Keratinocyte (primary cell): ENCODE measurements around the gene SEMA4G. TPM values are rescaled to one million over a fixed set of nuclear protein-coding genes. Genes with fewer than 3 reads are reported as not detected.

Experiments
- DNase-seq: peaks from one replicate; pipeline ENCODE4 v3.0.0-alpha.2; 2011; ENCODE audit warnings: low read depth, missing footprints, low spot score
- FAIRE-seq: peaks from 2 replicates; lab custom pipeline; 2011; peaks lifted over from hg19 to GRCh38; lab: Jason Lieb, UNC
- H2AFZ ChIP-seq: 2 replicates; pipeline ENCODE4 v1.6.0; 2012; ENCODE audit warnings: low read length, control low read depth, inconsistent platforms; ENCODE audit not compliant: control insufficient read depth
- H3K27ac ChIP-seq: 2 replicates; pipeline ENCODE4 v1.5.1; 2011; ENCODE audit warnings: low read length; ENCODE audit not compliant: control insufficient read depth, insufficient read depth
- H3K27me3 ChIP-seq: 3 replicates; pipeline ENCODE4 v1.6.0; 2011; ENCODE audit warnings: low read length; ENCODE audit not compliant: control insufficient read depth, insufficient read depth; ENCODE audit errors: extremely low read depth
- H3K36me3 ChIP-seq, 2 experiments: 2 replicates in 1 of 2; 3 replicates in 1 of 2; pipeline ENCODE4 v1.5.1; 2011; ENCODE audit warnings: low read length in 2 of 2, mild to moderate bottlenecking in 1 of 2; ENCODE audit not compliant: control insufficient read depth in 2 of 2, insufficient read depth in 2 of 2; ENCODE audit errors: extremely low read depth in 1 of 2
- H3K4me1 ChIP-seq: 3 replicates; pipeline ENCODE4 v1.5.1; 2011; ENCODE audit warnings: low read length; ENCODE audit not compliant: control insufficient read depth, insufficient read depth; ENCODE audit errors: extremely low read depth
- H3K4me2 ChIP-seq: 3 replicates; pipeline ENCODE4 v1.6.0; 2011; ENCODE audit warnings: low read depth, low read length; ENCODE audit not compliant: control insufficient read depth, insufficient read depth; ENCODE audit errors: extremely low read depth
- H3K4me3 ChIP-seq, 3 experiments: fragments of 200-600 bp in 1 of 3; sonication (generic) in 1 of 3; 2 replicates in 2 of 3; 3 replicates in 1 of 3; pipeline ENCODE4 v1.5.1; 2011 to 2016; ENCODE audit warnings: low read length in 3 of 3, mild to moderate bottlenecking in 3 of 3, control low read depth in 2 of 3, inconsistent platforms in 1 of 3, low read depth in 1 of 3, mixed read lengths in 1 of 3, mixed run types in 1 of 3, moderate library complexity in 1 of 3; ENCODE audit not compliant: control insufficient read depth in 2 of 3, insufficient read depth in 2 of 3; ENCODE audit errors: extremely low read depth in 1 of 3
- H3K79me2 ChIP-seq: 2 replicates; pipeline ENCODE4 v1.6.0; 2012; ENCODE audit warnings: low read length; ENCODE audit not compliant: control insufficient read depth, insufficient read depth
- H3K9ac ChIP-seq: 3 replicates; pipeline ENCODE4 v1.6.0; 2011; ENCODE audit warnings: low read length; ENCODE audit not compliant: control insufficient read depth, insufficient read depth; ENCODE audit errors: extremely low read depth
- H3K9me1 ChIP-seq: 3 replicates; pipeline ENCODE4 v1.6.0; 2011; ENCODE audit warnings: low read length; ENCODE audit not compliant: control insufficient read depth, insufficient read depth; ENCODE audit errors: extremely low read depth
- H3K9me3 ChIP-seq: 2 replicates; pipeline ENCODE4 v1.5.1; 2012; ENCODE audit warnings: low read depth, low read length; ENCODE audit not compliant: control insufficient read depth
- H4K20me1 ChIP-seq: 3 replicates; pipeline ENCODE4 v1.6.0; 2011; ENCODE audit warnings: low read length; ENCODE audit not compliant: control insufficient read depth, insufficient read depth; ENCODE audit errors: extremely low read depth
- EZH2 ChIP-seq: IDR thresholded peaks from one replicate; pipeline ENCODE4 v1.6.1; 2012; ENCODE audit warnings: inconsistent platforms, mild to moderate bottlenecking, low read length, moderate library complexity
- dilution Hi-C: fragments of 300-500 bp; cut with MboI; formaldehyde crosslinking; loops from one replicate; pipeline ENCODE4 v1.7.0; 2020; ENCODE audit warnings: low sequenced_read_pairs; ENCODE audit not compliant: extremely low pct_ligation_motif_present
- polyA plus RNA-seq, 5 experiments: library from polyadenylated mRNA; depleted of rRNA in 3 of 5; stranded (reverse) in 3 of 5; stranded (forward) in 1 of 5; unstranded in 1 of 5; fragments of >200 nt; gene quantifications; 1 replicate in 1 of 5; 2 replicates in 3 of 5; 3 replicates in 1 of 5; pipeline versions ENCODE4 v1.2.1 to v1.2.3, GENCODE V29; 2011 to 2012; ENCODE audit warnings: missing spikeins in 2 of 5, low read depth in 1 of 5, low replicate concordance in 1 of 5
- TF ChIP-seq, protein P1 (sequence below), 3 experiments: IDR thresholded peaks in 1 of 3; conservative IDR thresholded peaks in 1 of 3; optimal IDR thresholded peaks in 1 of 3; 2 replicates in 2 of 3; 3 replicates in 1 of 3; pipeline versions ENCODE3 to v1.5.1; 2011; ENCODE audit warnings: low read length in 3 of 3, mild to moderate bottlenecking in 3 of 3, moderate library complexity in 2 of 3, control low read depth in 1 of 3, inconsistent platforms in 1 of 3; ENCODE audit not compliant: insufficient read depth in 2 of 3; ENCODE audit errors: extremely low read depth in 1 of 3

Gene SEMA4G
- polyA plus RNA-seq, 1 donor (not counting 4 experiments of a cell fraction or from before 2014, with no cell fraction given) = 1.2 TPM

DNA sequence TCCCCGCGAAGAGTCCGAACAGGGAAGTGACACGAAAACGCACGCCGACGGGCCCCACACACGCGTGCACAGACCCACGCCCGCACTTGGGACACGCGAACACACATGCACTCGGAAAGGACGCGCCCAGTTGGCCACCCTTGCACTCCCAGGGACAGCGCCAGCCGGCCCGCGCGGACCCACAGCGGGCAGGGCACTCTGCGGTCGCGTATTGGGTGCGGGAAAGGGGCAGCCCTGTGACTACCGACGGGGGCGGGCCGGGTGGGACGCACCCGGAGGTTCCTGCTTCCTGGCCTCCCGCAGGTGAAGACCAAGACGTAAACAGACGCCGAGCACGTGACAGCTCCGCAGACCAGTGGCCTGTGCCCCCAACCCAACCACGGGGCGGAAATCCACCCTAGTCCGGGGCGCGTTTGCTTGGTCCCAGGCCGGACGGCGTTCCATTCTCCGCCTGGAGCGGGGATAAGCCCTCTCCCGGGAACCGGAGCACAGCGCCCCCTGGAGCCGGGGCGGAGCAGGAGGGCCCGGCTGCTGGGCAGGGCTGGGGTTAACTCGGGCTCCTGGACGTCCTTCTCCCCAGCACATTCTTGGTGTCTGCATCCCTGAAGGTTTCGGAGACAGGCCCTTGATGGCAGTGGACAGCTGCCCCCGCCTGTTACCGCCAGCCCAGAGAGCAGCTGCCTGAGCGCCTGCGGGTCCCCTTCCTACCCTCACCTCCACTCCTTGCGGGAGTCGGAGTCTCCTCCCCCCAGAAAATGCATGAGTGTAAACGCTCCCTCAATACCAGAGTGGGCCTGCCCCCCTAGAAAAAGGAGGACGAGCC, 28.3 kb downstream of the SEMA4G start:
- no peaks in the 10 kb centered on the region for H4K20me1 ChIP-seq
- peaks cover 9 to 14% of the 10 kb centered on the region in 2 experiments for H3K36me3 ChIP-seq
- H2AFZ ChIP-seq = peak overlapping the region; percentile 80
- no peaks in the 10 kb centered on the region for H3K9me3 ChIP-seq
- no peak for DNase-seq
- H3K27ac ChIP-seq = peak overlapping the region; percentile 73
- H3K9me1 ChIP-seq = no peaks in the 10 kb centered on the region
- no peaks in the 10 kb centered on the region for H3K27me3 ChIP-seq
- peak overlapping the region; percentile 93 for H3K4me2 ChIP-seq
- FAIRE-seq = no peak
- dilution Hi-C loops = no loop called here
- TF ChIP-seq, protein P1, sequence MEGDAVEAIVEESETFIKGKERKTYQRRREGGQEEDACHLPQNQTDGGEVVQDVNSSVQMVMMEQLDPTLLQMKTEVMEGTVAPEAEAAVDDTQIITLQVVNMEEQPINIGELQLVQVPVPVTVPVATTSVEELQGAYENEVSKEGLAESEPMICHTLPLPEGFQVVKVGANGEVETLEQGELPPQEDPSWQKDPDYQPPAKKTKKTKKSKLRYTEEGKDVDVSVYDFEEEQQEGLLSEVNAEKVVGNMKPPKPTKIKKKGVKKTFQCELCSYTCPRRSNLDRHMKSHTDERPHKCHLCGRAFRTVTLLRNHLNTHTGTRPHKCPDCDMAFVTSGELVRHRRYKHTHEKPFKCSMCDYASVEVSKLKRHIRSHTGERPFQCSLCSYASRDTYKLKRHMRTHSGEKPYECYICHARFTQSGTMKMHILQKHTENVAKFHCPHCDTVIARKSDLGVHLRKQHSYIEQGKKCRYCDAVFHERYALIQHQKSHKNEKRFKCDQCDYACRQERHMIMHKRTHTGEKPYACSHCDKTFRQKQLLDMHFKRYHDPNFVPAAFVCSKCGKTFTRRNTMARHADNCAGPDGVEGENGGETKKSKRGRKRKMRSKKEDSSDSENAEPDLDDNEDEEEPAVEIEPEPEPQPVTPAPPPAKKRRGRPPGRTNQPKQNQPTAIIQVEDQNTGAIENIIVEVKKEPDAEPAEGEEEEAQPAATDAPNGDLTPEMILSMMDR (optimal IDR thresholded peaks at IDR 0.05 in 1 of 3, IDR thresholded peaks at IDR 0.05 in 1 of 3, conservative IDR thresholded peaks at IDR 0.05 in 1 of 3; ENCODE audit: extremely low read depth in 1 of 3, insufficient read depth in 2 of 3, low read length in 3 of 3) = peak; percentile 81 to 99 (median 82)
- TF ChIP-seq EZH2 = no peak
- H3K4me1 ChIP-seq = peaks cover 17% of the 10 kb centered on the region
- H3K4me3 ChIP-seq = peak overlapping the region; percentile 76 to 90 (median 82)
- peak overlapping the region; percentile 93 for H3K9ac ChIP-seq
- H3K79me2 ChIP-seq = peaks cover 22% of the 10 kb centered on the region

DNA sequence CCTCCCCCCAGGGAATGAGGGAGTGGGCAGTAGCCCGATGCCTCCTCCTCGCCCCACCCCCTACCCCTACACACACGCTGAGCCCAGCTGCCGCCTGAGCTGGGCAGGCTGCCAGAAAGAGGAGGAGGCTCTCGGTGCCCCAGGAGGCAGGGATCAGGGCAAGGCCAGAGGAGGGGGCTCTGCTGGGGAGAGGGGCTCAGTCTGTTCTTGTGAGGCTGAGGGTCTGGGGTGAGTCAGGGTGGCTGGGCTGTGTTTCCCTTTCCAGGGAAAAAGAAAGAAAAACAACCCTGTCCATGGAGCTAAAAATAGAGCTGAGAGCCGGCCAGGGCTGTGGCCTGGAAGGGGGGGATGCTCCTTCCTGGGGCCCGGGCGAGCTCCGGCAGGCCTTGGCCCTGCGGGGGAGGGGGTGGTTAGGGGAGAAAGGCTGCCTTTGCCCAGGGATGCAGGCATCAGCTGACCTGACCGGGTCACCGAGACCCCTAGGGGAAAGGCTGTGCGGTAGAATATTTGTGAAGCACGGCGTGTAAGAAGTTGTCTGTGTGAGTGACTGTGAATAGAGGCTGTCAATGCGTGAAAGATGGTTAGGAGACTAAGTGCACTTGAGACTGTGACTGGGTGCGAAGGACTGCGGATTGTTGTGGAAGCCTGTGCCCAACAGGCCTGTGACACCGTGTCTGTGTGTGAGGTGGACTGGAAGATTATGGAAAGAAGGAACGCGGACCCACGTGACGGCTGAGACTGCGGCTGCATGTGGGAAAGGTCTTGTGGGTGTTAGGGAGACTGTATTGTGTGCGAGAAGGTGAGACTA, 29.1 kb downstream of the SEMA4G start:
- no peaks in the 10 kb centered on the region for H4K20me1 ChIP-seq
- FAIRE-seq (peak; percentile 29), DNase-seq (peak; percentile 45)
- dilution Hi-C loops = no loop called here
- H2AFZ ChIP-seq = peak overlapping the region; percentile 73
- TF ChIP-seq EZH2 = no peak
- TF ChIP-seq, protein P1 (optimal IDR thresholded peaks at IDR 0.05 in 1 of 3, IDR thresholded peaks at IDR 0.05 in 1 of 3, conservative IDR thresholded peaks at IDR 0.05 in 1 of 3; ENCODE audit: extremely low read depth in 1 of 3, insufficient read depth in 2 of 3, low read length in 3 of 3) = no peak
- H3K27me3 ChIP-seq = no peaks in the 10 kb centered on the region
- H3K9me1 ChIP-seq = no peaks in the 10 kb centered on the region
- peak overlapping the region; percentile 93 for H3K9ac ChIP-seq
- H3K36me3 ChIP-seq = peaks cover 9 to 15% of the 10 kb centered on the region in 2 experiments
- peak overlapping the region; percentile 76 to 90 (median 82) for H3K4me3 ChIP-seq
- H3K27ac ChIP-seq = peak overlapping the region; percentile 73
- H3K9me3 ChIP-seq = no peaks in the 10 kb centered on the region
- H3K4me1 ChIP-seq = peaks cover 17% of the 10 kb centered on the region
- peak overlapping the region; percentile 93 for H3K4me2 ChIP-seq
- H3K79me2 ChIP-seq = peaks cover 26% of the 10 kb centered on the region
